ENCODE data around the gene RAB44.

RAB44 gene

GRCh38 chr6:36746251-36746650, 48.6 kb downstream of the RAB44 start:
- TF ChIP-seq ZNF274 (IDR thresholded peaks at IDR 0.05; ENCODE audit: low read depth, low read length), result no peak
- no peak overlapping the region for H3K4me3 ChIP-seq (ENCODE audit: low read length)

- TF ChIP-seq ZNF274 (IDR thresholded peaks at IDR 0.05; ENCODE audit: low read depth, low read length), result no peak
- H3K4me3 ChIP-seq (ENCODE audit: low read length), result no peak overlapping the region
These were observed 52.3 kb downstream of the RAB44 start for GRCh38 chr6:36749829-36750489.

GRCh38 chr6:36751091-36751490, 53.5 kb downstream of the RAB44 start:
- no peak overlapping the region for H3K4me3 ChIP-seq (ENCODE audit: low read length)

GRCh38 chr6:36751833-36752186, 54.2 kb downstream of the RAB44 start:
- H3K4me3 ChIP-seq (ENCODE audit: low read length), result no peak overlapping the region
- TF ChIP-seq ZNF274 (IDR thresholded peaks at IDR 0.05; ENCODE audit: low read depth, low read length), result no peak

More at GRCh38 chr6:36751091-36751490, 53.5 kb downstream of the RAB44 start:
- TF ChIP-seq ZNF274 (IDR thresholded peaks at IDR 0.05; ENCODE audit: low read depth, low read length), result no peak

GRCh38 chr6:36752187-36752885, 54.7 kb downstream of the RAB44 start:
- no peak overlapping the region; the same call in 1 of the 2 replicates for H3K4me3 ChIP-seq (ENCODE audit: low read length)
- no peak for TF ChIP-seq ZNF274 (IDR thresholded peaks at IDR 0.05; ENCODE audit: low read depth, low read length)

- no peak overlapping the region; the same call in 1 of the 2 replicates for H3K4me3 ChIP-seq (ENCODE audit: low read length)
- TF ChIP-seq ZNF274 (IDR thresholded peaks at IDR 0.05; ENCODE audit: low read depth, low read length), result no peak
These were observed 55.4 kb downstream of the RAB44 start for GRCh38 chr6:36752886-36753506.

- no peak overlapping the region; the same call in 1 of the 2 replicates for H3K4me3 ChIP-seq (ENCODE audit: low read length)
- no peak for TF ChIP-seq ZNF274 (IDR thresholded peaks at IDR 0.05; ENCODE audit: low read depth, low read length)
These were observed 56.2 kb downstream of the RAB44 start for GRCh38 chr6:36753671-36754405.

GRCh38 chr6:36754582-36755434, 57.2 kb downstream of the RAB44 start:
- no peak for TF ChIP-seq ZNF274 (IDR thresholded peaks at IDR 0.05; ENCODE audit: low read depth, low read length)
- no peak overlapping the region; the same call in 1 of the 2 replicates for H3K4me3 ChIP-seq (ENCODE audit: low read length)

- TF ChIP-seq ZNF274 (IDR thresholded peaks at IDR 0.05; ENCODE audit: low read depth, low read length), result no peak
These were observed 58.1 kb downstream of the RAB44 start for GRCh38 chr6:36755435-36756348.

GRCh38 chr6:36756786-36757185, 59.2 kb downstream of the RAB44 start:
- no peak for TF ChIP-seq ZNF274 (IDR thresholded peaks at IDR 0.05; ENCODE audit: low read depth, low read length)
- H3K4me3 ChIP-seq (ENCODE audit: low read length), result peak overlapping the region; percentile 62; the same call in 1 of the 2 replicates

More at GRCh38 chr6:36755435-36756348, 58.1 kb downstream of the RAB44 start:
- peak overlapping the region; percentile 62; the same call in 1 of the 2 replicates for H3K4me3 ChIP-seq (ENCODE audit: low read length)

- peak overlapping the region; percentile 62; the same call in 1 of the 2 replicates for H3K4me3 ChIP-seq (ENCODE audit: low read length)
- TF ChIP-seq ZNF274 (IDR thresholded peaks at IDR 0.05; ENCODE audit: low read depth, low read length), result no peak
These were observed 59.6 kb downstream of the RAB44 start for GRCh38 chr6:36757206-36757605.

- no peak overlapping the region for H3K4me3 ChIP-seq (ENCODE audit: low read length)
These were observed 60.4 kb downstream of the RAB44 start for GRCh38 chr6:36757943-36758508.

More at GRCh38 chr6:36757943-36758508, 60.4 kb downstream of the RAB44 start:
- TF ChIP-seq ZNF274 (IDR thresholded peaks at IDR 0.05; ENCODE audit: low read depth, low read length), result no peak
